K562 (cell line): ENCODE data around the gene LMBR1L. TPM values are rescaled to one million over a fixed set of nuclear protein-coding genes. Genes with fewer than 3 reads are reported as not detected.

ENCODE experiments used
- ARID1B ChIP-seq: fragments of 450-650 bp; IDR thresholded peaks from 2 replicates; pipeline ENCODE4 v1.6.1; 2016; ENCODE audit warnings: antibody characterized with exemption, mild to moderate bottlenecking, inconsistent platforms
- BRF2 ChIP-seq: IDR thresholded peaks from 3 replicates; pipeline ENCODE4 v1.6.1; 2011; ENCODE audit warnings: borderline replicate concordance, mild to moderate bottlenecking; ENCODE audit not compliant: insufficient read length, insufficient read depth
- CAMTA2 ChIP-seq: fragments of 250-450 bp; sonication (Bioruptor Pico); conservative IDR thresholded peaks from 2 replicates; pipeline ENCODE4 v1.5.1; 2022
- CREBBP ChIP-seq: IDR thresholded peaks from one replicate; pipeline ENCODE4 v1.6.1; 2012; ENCODE audit warnings: low read depth, mild to moderate bottlenecking, control low read depth, inconsistent platforms, low read length
- E4F1 ChIP-seq: fragments of 250-450 bp; sonication (Bioruptor Pico); IDR thresholded peaks from 2 replicates; pipeline ENCODE4 v1.5.0; 2021; ENCODE audit warnings: mild to moderate bottlenecking, borderline replicate concordance
- HCFC1 ChIP-seq: IDR thresholded peaks from 2 replicates; pipeline ENCODE4 v1.6.1; 2012; ENCODE audit warnings: low read depth, low read length, improper control_type of control experiment
- KAT2B ChIP-seq: IDR thresholded peaks from one replicate; pipeline ENCODE4 v1.6.1; 2012; ENCODE audit warnings: low read depth, mild to moderate bottlenecking, control low read depth, inconsistent platforms, low read length, moderate library complexity
- MAFK ChIP-seq: IDR thresholded peaks from 2 replicates; pipeline ENCODE4 v1.6.1; 2011; ENCODE audit warnings: low read length, improper control_type of control experiment
- MNT ChIP-seq, 2 experiments: fragments of 450-650 bp; conservative IDR thresholded peaks; 2 replicates each; pipeline ENCODE4 v1.6.1; 2017; ENCODE audit warnings: mild to moderate bottlenecking in 2 of 2, moderate library complexity in 2 of 2
- MTA3 ChIP-seq: fragments of 450-650 bp; formaldehyde crosslinking; IDR thresholded peaks from 2 replicates; pipeline ENCODE4 v1.6.1; 2017; ENCODE audit warnings: mild to moderate bottlenecking, borderline replicate concordance
- NUFIP1 ChIP-seq: fragments of 450-650 bp; IDR thresholded peaks from 2 replicates; pipeline ENCODE4 v1.6.1; 2018; ENCODE audit not compliant: partially characterized antibody
- SUPT5H ChIP-seq: fragments of 450-650 bp; IDR thresholded peaks from 2 replicates; pipeline ENCODE4 v1.6.1; 2016
- TARDBP ChIP-seq: fragments of 450-650 bp; IDR thresholded peaks from 2 replicates; pipeline ENCODE4 v1.6.1; 2016
- THRB ChIP-seq: fragments of 450-650 bp; formaldehyde crosslinking; conservative IDR thresholded peaks from 2 replicates; pipeline ENCODE4 v1.4.0; 2022; ENCODE audit warnings: mild to moderate bottlenecking, missing genetic modification characterization
- WHSC1 ChIP-seq: IDR thresholded peaks from one replicate; pipeline ENCODE4 v1.6.1; 2012; ENCODE audit warnings: low read length, control low read depth, inconsistent platforms
- XRCC4 ChIP-seq: IDR thresholded peaks from one replicate; pipeline ENCODE4 v1.6.1; 2011; ENCODE audit not compliant: insufficient read depth, insufficient read length; ENCODE audit errors: extremely low read depth
- ZBED1 ChIP-seq: IDR thresholded peaks from 2 replicates; pipeline ENCODE4 v1.6.1; 2014
- ZBTB1 ChIP-seq: sonication (generic); formaldehyde crosslinking; IDR thresholded peaks from 2 replicates; pipeline ENCODE4 v1.8.1; 2023; ENCODE audit warnings: missing genetic modification reagents, low read depth, mild to moderate bottlenecking, borderline replicate concordance
- ZFP30 ChIP-seq: fragments of 250-450 bp; sonication (Bioruptor Pico); IDR thresholded peaks from 2 replicates; pipeline ENCODE4 v1.8.0; 2022; ENCODE audit warnings: moderate library complexity, mild to moderate bottlenecking, inconsistent platforms, borderline replicate concordance
- ZFP91 ChIP-seq: sonication (generic); formaldehyde crosslinking; IDR thresholded peaks from 2 replicates; pipeline ENCODE4 v1.8.0; 2022; ENCODE audit warnings: mild to moderate bottlenecking, missing genetic modification reagents
- ZNF23 ChIP-seq: fragments of 250-450 bp; sonication (Bioruptor Pico); IDR thresholded peaks from 2 replicates; pipeline ENCODE4 v1.4.0; 2020; ENCODE audit warnings: mild to moderate bottlenecking
- polyA plus RNA-seq, 8 experiments: library from polyadenylated mRNA; depleted of rRNA in 4 of 8; stranded (reverse) in 5 of 8; unstranded in 3 of 8; fragments of >200 nt; fragmentation: Nextera tagmentation in 2 of 8; fragmentation: Illumina TruSeq in 1 of 8; extraction: Ambion mirVana in 2 of 8; extraction: Trizol in 1 of 8; gene quantifications; 2 replicates each; pipeline versions ENCODE4 v1.2.1 to v1.2.3, GENCODE V29; 2011 to 2014; ENCODE audit warnings: inconsistent platforms in 1 of 8, missing spikeins in 1 of 8
- total RNA-seq, 7 experiments: library from RNA; depleted of rRNA in 6 of 7; stranded (reverse); fragments of >200 nt in 6 of 7; fragmentation: Illumina TruSeq in 2 of 7; extraction: Trizol in 2 of 7; gene quantifications; 2 replicates each; pipeline versions ENCODE4 v1.2.1 to v1.2.3, GENCODE V29; 2011 to 2021; ENCODE audit warnings: low replicate concordance in 1 of 7

LMBR1L gene
- total and polyA plus RNA-seq, 9 of the 15 experiments (the other 6 are each of a cell fraction or from before 2014, with no cell fraction given) = 2.5 to 57.0 (median 31.1) TPM

GRCh38 chr12:49088150-49088931, 22.3 kb downstream of the LMBR1L start (continued):
- TF ChIP-seq MNT (conservative IDR thresholded peaks at IDR 0.05) = peak in 1 of 2 experiments; percentile 41; a peak in 1 of 4 replicates
- TF ChIP-seq E4F1 (CRISPR knock-in tag) = no peak
- TF ChIP-seq THRB (CRISPR knock-in tag) = 0 out of 2 replicates have a peak, but pooled peaks have one; percentile 42
- peak; percentile 91 for TF ChIP-seq MTA3
- TF ChIP-seq SUPT5H = no peak
- no peak for TF ChIP-seq ZBED1
- TF ChIP-seq ZFP30 (CRISPR knock-in tag) = no peak
- no peak for TF ChIP-seq NUFIP1
- TF ChIP-seq ZFP91 (CRISPR knock-in tag) = no peak
- TF ChIP-seq ARID1B = peak; percentile 34; the same call in 1 of the 2 replicates
- TF ChIP-seq KAT2B = no peak
- no peak for TF ChIP-seq ZNF23 (CRISPR knock-in tag)
- no peak for TF ChIP-seq CREBBP
- no peak; the same call in 1 of the 2 replicates for TF ChIP-seq TARDBP
- TF ChIP-seq HCFC1 = peak; percentile 34; the same call in 1 of the 2 replicates
- no peak; the same call in 1 of the 2 replicates for TF ChIP-seq MAFK
- no peak for TF ChIP-seq BRF2
- TF ChIP-seq CAMTA2 (CRISPR knock-in tag) = no peak
- no peak for TF ChIP-seq ZBTB1
- no peak for TF ChIP-seq XRCC4
- TF ChIP-seq WHSC1 = no peak
